Left ventricle myocardium inferior (tissue), 1 donor: ENCODE measurements around the gene MARCHF7. TPM values are rescaled to one million over a fixed set of nuclear protein-coding genes. Genes with fewer than 3 reads are reported as not detected.
A peak's percentile ranks its signal among the peaks of the same experiment; 100 is the strongest.
"Not testable (repeated sequence)": the region's sequence is repeated elsewhere in the genome, so short reads cannot be mapped to it uniquely, and the experiment has no call there.

Source experiments
- DNase-seq: peaks from one replicate; pipeline ENCODE4 v3.0.0-alpha.2; 2020
- H3K27ac ChIP-seq: fragments of 200-600 bp; replicated peaks from 2 replicates; pipeline ENCODE4 v1.8.0; 2021
- H3K27me3 ChIP-seq: fragments of 200-600 bp; 2 replicates; pipeline ENCODE4 v1.8.0; 2021; ENCODE audit warnings: low read depth
- H3K36me3 ChIP-seq: fragments of 200-600 bp; 2 replicates; pipeline ENCODE4 v1.8.0; 2021
- H3K4me1 ChIP-seq: fragments of 200-600 bp; 2 replicates; pipeline ENCODE4 v1.8.0; 2021
- H3K4me3 ChIP-seq: fragments of 200-600 bp; 2 replicates; pipeline ENCODE4 v1.8.0; 2021; ENCODE audit warnings: mild to moderate bottlenecking, moderate library complexity
- H3K9me3 ChIP-seq: fragments of 200-600 bp; replicated peaks from 2 replicates; pipeline ENCODE4 v1.8.0; 2021
- CTCF ChIP-seq: fragments of 200-600 bp; IDR thresholded peaks from 2 replicates; pipeline ENCODE4 v1.8.0; 2021; ENCODE audit warnings: antibody characterized with exemption, mild to moderate bottlenecking, borderline replicate concordance
- intact Hi-C: fragments of 100-400 bp; cut with micrococcal nuclease; formaldehyde crosslinking; loops from one replicate; pipeline ENCODE4 v1.11.0; 2022
- long read RNA-seq: library from polyadenylated mRNA; unstranded; transcript quantifications from one replicate; pipeline ENCODE4 v2.0.0, GENCODE V29; 2021
- total RNA-seq: library from RNA; stranded (reverse); fragmentation: NEBNext Ultra II Directional; extraction: Animal tissue kit (Norgen Biotek cat#: 25700); gene quantifications from one replicate; pipeline ENCODE4 v1.2.1, GENCODE V29; 2021
- donor health status: DM: no; HTN: yes; CAD: no; lungs with severe emphysema.

Gene MARCHF7
- total RNA-seq: 75.1 TPM
- long read RNA-seq, full-length matches to known transcripts: 43 of 215 reads
- long read RNA-seq, partial matches to known transcripts: 5 of 215 reads
- long read RNA-seq, other reads (novel, unspliced or antisense): 167 of 215 reads

- peak; percentile 97 for DNase-seq
- H3K27ac ChIP-seq: peak within 1 kb of the TSS; percentile 99
- peaks cover 69% of the 10 kb centered on the region for H3K4me1 ChIP-seq
- H3K4me3 ChIP-seq: peak within 1 kb of the TSS; percentile 96
- peaks cover 21% of the 10 kb centered on the region for H3K36me3 ChIP-seq
- H3K9me3 ChIP-seq: no peaks in the 10 kb centered on the region
- no peaks in the 10 kb centered on the region for H3K27me3 ChIP-seq
- intact Hi-C loops: no loop called here
- TF ChIP-seq CTCF: peak; percentile 64
Observed at GRCh38 chr2:159712143-159712928, at the start of gene MARCHF7. MARCHF7 (plus strand) TSS chr2:159712506; CDS start chr2:159729023, 16,517 bp downstream.

GRCh38 chr2:159667423-159667822 lies 44.9 kb upstream of the MARCHF7 start:
- H3K27ac ChIP-seq, H3K4me3 ChIP-seq, H3K27me3 ChIP-seq, H3K4me1 ChIP-seq, intact Hi-C loops, DNase-seq, H3K9me3 ChIP-seq: not testable (repeated sequence)
- H3K36me3 ChIP-seq: peaks cover 20% of the 10 kb centered on the region

- no peaks in the 10 kb centered on the region for H3K9me3 ChIP-seq
- H3K4me3 ChIP-seq: no peak overlapping the region
- intact Hi-C loops: no loop called here
- H3K27me3 ChIP-seq: no peaks in the 10 kb centered on the region
- no peak overlapping the region for H3K27ac ChIP-seq
- no peak for DNase-seq
- H3K4me1 ChIP-seq: no peaks in the 10 kb centered on the region
- TF ChIP-seq CTCF: no peak
- H3K36me3 ChIP-seq: peaks cover 20% of the 10 kb centered on the region
Observed at GRCh38 chr2:159671047-159671446, 41.3 kb upstream of the MARCHF7 start.

GRCh38 chr2:159677654-159678053 lies 34.7 kb upstream of the MARCHF7 start:
- Histone ChIP-seq H3K36me3 (no peaks in the 10 kb centered on the region), H3K4me1 (no peaks in the 10 kb centered on the region), H3K27ac (no peak overlapping the region), H3K27me3 (no peaks in the 10 kb centered on the region), H3K9me3 (no peaks in the 10 kb centered on the region), H3K4me3 (no peak overlapping the region)
- no peak for DNase-seq
- TF ChIP-seq CTCF: peak; percentile 53
- intact Hi-C loops: no loop called here

GRCh38 chr2:159680692-159681091 lies 31.6 kb upstream of the MARCHF7 start:
- TF ChIP-seq CTCF: no peak
- intact Hi-C loops: no loop called here
- Histone ChIP-seq H3K9me3 (no peaks in the 10 kb centered on the region), H3K4me1 (peaks cover 9% of the 10 kb centered on the region), H3K36me3 (no peaks in the 10 kb centered on the region), H3K4me3 (no peak overlapping the region), H3K27ac (no peak overlapping the region), H3K27me3 (no peaks in the 10 kb centered on the region)
- DNase-seq: no peak

GRCh38 chr2:159683817-159684216 lies 28.5 kb upstream of the MARCHF7 start:
- H3K27me3 ChIP-seq: no peaks in the 10 kb centered on the region
- H3K4me1 ChIP-seq: peaks cover 9% of the 10 kb centered on the region
- no peak overlapping the region for H3K4me3 ChIP-seq
- H3K9me3 ChIP-seq: no peaks in the 10 kb centered on the region
- no peak for TF ChIP-seq CTCF
- DNase-seq: no peak
- H3K27ac ChIP-seq: no peak overlapping the region
- intact Hi-C loops: no loop called here
- H3K36me3 ChIP-seq: no peaks in the 10 kb centered on the region
